ENCODE results near the gene ZNF543.
"Not testable (repeated sequence)": the region's sequence is repeated elsewhere in the genome, so short reads cannot be mapped to it uniquely, and the experiment has no call there.

Gene ZNF543

DNA sequence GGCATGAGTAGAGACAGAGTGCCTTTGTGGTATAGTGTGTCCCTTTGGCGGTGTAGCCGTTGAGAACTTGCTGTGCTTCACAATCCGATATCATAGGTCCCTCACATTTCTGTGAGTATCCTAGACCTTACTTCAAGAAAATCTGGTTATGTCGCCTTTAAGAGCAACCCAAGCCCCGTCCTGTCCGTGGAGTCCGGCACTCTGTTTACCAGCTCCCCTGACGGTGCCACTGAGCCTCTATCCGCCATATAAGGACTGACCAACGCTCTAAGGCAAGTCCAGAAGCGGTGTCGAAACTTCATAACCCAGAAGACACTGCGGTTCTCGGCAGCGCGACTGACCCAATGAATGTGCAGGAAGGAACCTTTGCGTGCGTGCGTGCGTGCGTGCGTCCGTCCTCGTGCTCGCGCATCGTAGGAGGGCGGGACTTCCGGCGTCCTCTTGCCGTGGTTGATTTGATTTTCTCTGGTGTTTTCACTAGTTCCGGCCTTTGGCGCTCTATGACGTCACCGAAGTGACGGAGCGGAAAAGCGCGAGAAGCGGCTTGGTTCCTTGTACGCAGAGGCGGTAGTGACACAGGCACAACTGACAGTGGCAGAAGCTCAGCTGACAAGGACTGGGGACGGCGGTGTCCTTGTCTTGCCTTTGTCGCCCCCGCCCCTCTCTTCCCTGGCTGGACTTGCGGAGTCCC is 42.9 kb downstream of the ZNF543 start, which contains the start of the genes TRAPPC2B and ZNF547:
TSS of gene TRAPPC2B (plus strand) at position 555 of the 691 bp plus-strand sequence. CDS start 1,283 bp downstream, outside the sequence.
TSS of gene ZNF547 (plus strand) at position 555 of the 691 bp plus-strand sequence. CDS start 5,005 bp downstream, outside the sequence.
- peak; percentile 99 for DNase-seq (ENCODE audit: extremely low read depth, low read depth)
- TF ChIP-seq, protein P1, sequence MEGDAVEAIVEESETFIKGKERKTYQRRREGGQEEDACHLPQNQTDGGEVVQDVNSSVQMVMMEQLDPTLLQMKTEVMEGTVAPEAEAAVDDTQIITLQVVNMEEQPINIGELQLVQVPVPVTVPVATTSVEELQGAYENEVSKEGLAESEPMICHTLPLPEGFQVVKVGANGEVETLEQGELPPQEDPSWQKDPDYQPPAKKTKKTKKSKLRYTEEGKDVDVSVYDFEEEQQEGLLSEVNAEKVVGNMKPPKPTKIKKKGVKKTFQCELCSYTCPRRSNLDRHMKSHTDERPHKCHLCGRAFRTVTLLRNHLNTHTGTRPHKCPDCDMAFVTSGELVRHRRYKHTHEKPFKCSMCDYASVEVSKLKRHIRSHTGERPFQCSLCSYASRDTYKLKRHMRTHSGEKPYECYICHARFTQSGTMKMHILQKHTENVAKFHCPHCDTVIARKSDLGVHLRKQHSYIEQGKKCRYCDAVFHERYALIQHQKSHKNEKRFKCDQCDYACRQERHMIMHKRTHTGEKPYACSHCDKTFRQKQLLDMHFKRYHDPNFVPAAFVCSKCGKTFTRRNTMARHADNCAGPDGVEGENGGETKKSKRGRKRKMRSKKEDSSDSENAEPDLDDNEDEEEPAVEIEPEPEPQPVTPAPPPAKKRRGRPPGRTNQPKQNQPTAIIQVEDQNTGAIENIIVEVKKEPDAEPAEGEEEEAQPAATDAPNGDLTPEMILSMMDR (IDR thresholded peaks at IDR 0.05; ENCODE audit: low read depth, low read length): no peak

DNA sequence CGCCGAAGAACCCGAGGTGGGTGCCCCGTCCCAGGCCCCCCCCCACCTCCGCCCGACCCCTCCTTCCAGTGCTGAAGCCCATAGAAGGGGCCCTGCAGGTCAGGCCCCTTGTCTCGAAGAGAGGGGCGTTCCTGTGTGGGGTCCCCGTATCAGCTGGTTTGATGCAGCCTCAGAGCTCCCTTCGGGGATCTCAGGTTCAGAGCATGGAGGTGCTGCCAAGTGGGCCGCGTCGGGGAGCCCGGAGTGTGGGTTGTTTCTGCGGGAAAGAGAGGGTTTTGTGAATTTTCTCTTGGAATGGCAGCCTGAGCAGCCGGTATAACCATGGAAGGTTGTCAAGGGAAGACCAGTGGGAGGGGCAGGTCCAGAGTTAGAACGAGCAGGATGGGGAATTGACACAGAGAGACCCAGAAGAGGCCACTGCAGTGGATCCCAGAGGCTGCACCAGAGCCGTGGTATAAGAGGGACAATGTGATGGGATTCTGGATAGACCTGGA is 43.5 kb downstream of the ZNF543 start:
- TF ChIP-seq, protein P1 (IDR thresholded peaks at IDR 0.05; ENCODE audit: low read depth, low read length): no peak
- no peak for DNase-seq (ENCODE audit: extremely low read depth, low read depth)

DNA sequence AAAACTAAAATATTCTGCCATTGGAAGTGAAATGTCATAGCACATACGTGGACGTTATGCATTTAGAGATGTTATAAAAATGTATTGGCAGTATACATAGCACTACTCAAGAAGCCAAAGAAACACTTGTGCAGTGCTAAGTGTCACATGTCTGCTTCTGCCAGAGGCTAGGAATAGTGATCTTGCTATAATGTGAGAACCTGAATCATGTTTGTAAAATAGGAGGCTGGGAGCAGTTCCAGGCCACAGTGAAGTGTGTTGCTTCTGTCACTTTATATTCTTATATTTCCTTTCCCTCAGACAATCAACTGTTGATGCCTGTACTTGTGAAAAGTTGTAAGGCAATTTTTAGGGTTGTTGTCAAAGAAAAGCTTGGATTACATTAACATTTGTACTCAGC is 46.5 kb downstream of the ZNF543 start:
- TF ChIP-seq, protein P1 (IDR thresholded peaks at IDR 0.05; ENCODE audit: low read depth, low read length): no peak
- no peak for DNase-seq (ENCODE audit: extremely low read depth, low read depth)

GRCh38 chr19:57374179-57374578 is 53.9 kb downstream of the ZNF543 start:
- TF ChIP-seq, protein P1 (IDR thresholded peaks at IDR 0.05; ENCODE audit: low read depth, low read length): no peak
- no peak for DNase-seq (ENCODE audit: extremely low read depth, low read depth)

DNA sequence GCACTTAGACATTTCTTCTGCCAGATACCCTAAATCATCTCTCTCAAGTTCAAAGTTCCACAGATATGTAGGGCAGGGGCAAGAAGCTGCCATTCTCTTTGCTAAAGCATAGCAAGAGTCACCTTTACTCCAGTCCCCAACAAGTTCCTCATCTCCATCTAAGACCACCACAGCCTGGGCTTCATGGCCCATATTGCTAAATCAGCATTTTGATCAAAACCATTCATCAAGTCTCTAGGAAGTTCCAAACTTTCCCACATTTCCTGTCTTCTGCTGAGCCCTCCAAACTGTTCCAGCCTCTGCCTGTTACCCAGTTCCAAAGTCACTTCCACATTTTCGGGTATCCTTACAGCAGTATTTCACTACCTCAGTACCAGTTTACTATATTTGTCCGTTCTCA is 54.4 kb downstream of the ZNF543 start:
- not testable (repeated sequence) for DNase-seq (ENCODE audit: extremely low read depth, low read depth)

GRCh38 chr19:57376151-57376550 is 55.9 kb downstream of the ZNF543 start:
- TF ChIP-seq, protein P1 (IDR thresholded peaks at IDR 0.05; ENCODE audit: low read depth, low read length): no peak
- no peak for DNase-seq (ENCODE audit: extremely low read depth, low read depth)

DNA sequence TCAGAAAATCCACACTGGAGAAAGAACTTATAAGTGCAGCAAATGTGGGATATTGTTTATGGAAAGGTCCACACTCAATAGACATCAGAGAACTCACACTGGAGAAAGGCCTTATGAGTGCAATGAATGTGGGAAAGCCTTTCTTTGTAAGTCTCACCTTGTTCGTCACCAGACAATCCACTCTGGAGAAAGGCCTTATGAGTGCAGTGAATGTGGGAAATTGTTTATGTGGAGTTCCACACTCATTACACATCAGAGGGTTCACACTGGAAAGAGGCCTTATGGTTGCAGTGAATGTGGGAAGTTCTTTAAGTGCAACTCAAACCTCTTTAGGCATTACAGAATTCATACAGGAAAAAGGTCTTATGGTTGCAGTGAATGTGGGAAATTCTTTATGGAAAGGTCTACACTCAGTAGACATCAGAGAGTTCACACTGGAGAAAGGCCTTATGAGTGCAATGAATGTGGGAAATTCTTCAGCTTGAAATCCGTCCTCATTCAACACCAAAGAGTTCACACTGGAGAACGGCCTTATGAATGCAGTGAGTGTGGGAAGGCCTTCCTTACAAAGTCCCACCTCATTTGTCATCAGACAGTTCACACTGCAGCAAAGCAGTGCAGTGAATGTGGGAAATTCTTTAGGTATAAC is 57.4 kb downstream of the ZNF543 start:
- DNase-seq (ENCODE audit: extremely low read depth, low read depth): no peak
- TF ChIP-seq, protein P1 (IDR thresholded peaks at IDR 0.05; ENCODE audit: low read depth, low read length): no peak
